ENCODE results near the gene GAA. TPM values are rescaled to one million over a fixed set of nuclear protein-coding genes. Genes with fewer than 3 reads are reported as not detected.

GAA gene
- total RNA-seq = 10 to 100 TPM; 21.3 to 31.0 TPM
- 10 to 100 TPM; 43.0 to 58.7 TPM for polyA plus RNA-seq

DNA sequence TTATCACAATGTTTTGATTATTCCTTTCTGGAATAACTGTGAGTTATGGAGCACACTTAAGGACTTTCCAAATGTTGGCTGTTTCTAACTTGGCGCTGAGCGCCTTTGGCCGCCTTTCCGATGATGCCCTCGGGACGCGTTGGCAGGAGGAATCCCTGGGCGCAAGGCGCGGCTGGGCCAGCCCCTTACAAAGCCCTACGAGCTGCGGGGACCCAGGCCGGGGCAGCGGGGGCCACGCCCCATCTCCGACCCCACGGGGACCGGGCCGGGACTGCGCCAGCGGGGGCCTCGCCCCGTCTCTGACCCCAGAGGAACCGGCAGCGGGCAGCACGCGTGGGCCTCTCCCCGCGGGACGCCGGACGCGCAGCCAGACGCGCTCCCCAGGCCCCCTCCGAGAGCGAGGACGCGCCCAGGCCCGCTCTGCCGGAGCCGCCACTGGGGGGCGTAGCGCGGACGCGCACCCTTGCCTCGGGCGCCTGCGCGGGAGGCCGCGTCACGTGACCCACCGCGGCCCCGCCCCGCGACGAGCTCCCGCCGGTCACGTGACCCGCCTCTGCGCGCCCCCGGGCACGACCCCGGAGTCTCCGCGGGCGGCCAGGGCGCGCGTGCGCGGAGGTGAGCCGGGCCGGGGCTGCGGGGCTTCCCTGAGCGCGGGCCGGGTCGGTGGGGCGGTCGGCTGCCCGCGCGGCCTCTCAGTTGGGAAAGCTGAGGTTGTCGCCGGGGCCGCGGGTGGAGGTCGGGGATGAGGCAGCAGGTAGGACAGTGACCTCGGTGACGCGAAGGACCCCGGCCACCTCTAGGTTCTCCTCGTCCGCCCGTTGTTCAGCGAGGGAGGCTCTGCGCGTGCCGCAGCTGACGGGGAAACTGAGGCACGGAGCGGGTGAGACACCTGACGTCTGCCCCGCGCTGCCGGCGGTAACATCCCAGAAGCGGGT, at the start of gene GAA:
Gene GAA (plus strand): TSS at position 571 of the 935 bp plus-strand sequence. CDS start 3,006 bp downstream, outside the sequence.
- H3K4me1 ChIP-seq (ENCODE audit: control insufficient read depth in 4 of 4, insufficient read depth in 4 of 4, low read length in 3 of 4) = peaks cover 0 to 18% (median 11%) of the 10 kb centered on the region in 4 donors

GRCh38 chr17:80051681-80052080, 49.7 kb upstream of the GAA start:
- Histone ChIP-seq H3K4me3 (ENCODE audit: low read depth in 1 of 3, low read length in 3 of 3) (no peak overlapping the region), H3K4me1 (ENCODE audit: control insufficient read depth in 4 of 4, insufficient read depth in 4 of 4, low read length in 3 of 4) (no peaks in the 10 kb centered on the region), H3K27ac (ENCODE audit: low read depth in 1 of 2, low read length in 2 of 2) (no peak overlapping the region), H3K9me3 (ENCODE audit: control insufficient read depth in 4 of 4, low read length in 3 of 4) (no peaks in the 10 kb centered on the region), H3K27me3 (ENCODE audit: control insufficient read depth in 4 of 4, insufficient read depth in 4 of 4, low read length in 3 of 4) (no peaks in the 10 kb centered on the region), H3K36me3 (ENCODE audit: control insufficient read depth in 4 of 4, insufficient read depth in 3 of 4, low read depth in 1 of 4, low read length in 3 of 4) (no peaks in the 10 kb centered on the region), H3K9ac (ENCODE audit: low read depth in 1 of 2, low read length in 2 of 2) (no peak overlapping the region)
- DNase-seq (ENCODE audit: low spot score) = no peak
- WGBS = 94% methylated on average over 11 of the region's 11 CpGs
- TF ChIP-seq JUND (IDR thresholded peaks at IDR 0.05) (no peak), SP1 (IDR thresholded peaks at IDR 0.05) (no peak), TAF1 (conservative IDR thresholded peaks at IDR 0.05) (no peak), HNF4G (IDR thresholded peaks at IDR 0.05) (no peak), FOXA1 (IDR thresholded peaks at IDR 0.05) (no peak), HNF4A (conservative IDR thresholded peaks at IDR 0.05) (no peak), RAD21 (IDR thresholded peaks at IDR 0.05) (no peak), NR2F2 (IDR thresholded peaks at IDR 0.05) (no peak)
- TF ChIP-seq, protein P1, sequence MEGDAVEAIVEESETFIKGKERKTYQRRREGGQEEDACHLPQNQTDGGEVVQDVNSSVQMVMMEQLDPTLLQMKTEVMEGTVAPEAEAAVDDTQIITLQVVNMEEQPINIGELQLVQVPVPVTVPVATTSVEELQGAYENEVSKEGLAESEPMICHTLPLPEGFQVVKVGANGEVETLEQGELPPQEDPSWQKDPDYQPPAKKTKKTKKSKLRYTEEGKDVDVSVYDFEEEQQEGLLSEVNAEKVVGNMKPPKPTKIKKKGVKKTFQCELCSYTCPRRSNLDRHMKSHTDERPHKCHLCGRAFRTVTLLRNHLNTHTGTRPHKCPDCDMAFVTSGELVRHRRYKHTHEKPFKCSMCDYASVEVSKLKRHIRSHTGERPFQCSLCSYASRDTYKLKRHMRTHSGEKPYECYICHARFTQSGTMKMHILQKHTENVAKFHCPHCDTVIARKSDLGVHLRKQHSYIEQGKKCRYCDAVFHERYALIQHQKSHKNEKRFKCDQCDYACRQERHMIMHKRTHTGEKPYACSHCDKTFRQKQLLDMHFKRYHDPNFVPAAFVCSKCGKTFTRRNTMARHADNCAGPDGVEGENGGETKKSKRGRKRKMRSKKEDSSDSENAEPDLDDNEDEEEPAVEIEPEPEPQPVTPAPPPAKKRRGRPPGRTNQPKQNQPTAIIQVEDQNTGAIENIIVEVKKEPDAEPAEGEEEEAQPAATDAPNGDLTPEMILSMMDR (IDR thresholded peaks at IDR 0.05; ENCODE audit: low read depth, low read length, missing input control) = no peak
- TF ChIP-seq, protein P2, sequence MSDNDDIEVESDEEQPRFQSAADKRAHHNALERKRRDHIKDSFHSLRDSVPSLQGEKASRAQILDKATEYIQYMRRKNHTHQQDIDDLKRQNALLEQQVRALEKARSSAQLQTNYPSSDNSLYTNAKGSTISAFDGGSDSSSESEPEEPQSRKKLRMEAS (IDR thresholded peaks at IDR 0.05) = no peak
- TF ChIP-seq, protein P3, sequence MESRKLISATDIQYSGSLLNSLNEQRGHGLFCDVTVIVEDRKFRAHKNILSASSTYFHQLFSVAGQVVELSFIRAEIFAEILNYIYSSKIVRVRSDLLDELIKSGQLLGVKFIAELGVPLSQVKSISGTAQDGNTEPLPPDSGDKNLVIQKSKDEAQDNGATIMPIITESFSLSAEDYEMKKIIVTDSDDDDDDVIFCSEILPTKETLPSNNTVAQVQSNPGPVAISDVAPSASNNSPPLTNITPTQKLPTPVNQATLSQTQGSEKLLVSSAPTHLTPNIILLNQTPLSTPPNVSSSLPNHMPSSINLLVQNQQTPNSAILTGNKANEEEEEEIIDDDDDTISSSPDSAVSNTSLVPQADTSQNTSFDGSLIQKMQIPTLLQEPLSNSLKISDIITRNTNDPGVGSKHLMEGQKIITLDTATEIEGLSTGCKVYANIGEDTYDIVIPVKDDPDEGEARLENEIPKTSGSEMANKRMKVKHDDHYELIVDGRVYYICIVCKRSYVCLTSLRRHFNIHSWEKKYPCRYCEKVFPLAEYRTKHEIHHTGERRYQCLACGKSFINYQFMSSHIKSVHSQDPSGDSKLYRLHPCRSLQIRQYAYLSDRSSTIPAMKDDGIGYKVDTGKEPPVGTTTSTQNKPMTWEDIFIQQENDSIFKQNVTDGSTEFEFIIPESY (IDR thresholded peaks at IDR 0.05) = no peak

More for the DNA sequence above, at the start of gene GAA:
- Histone ChIP-seq H3K27me3 (ENCODE audit: control insufficient read depth in 4 of 4, insufficient read depth in 4 of 4, low read length in 3 of 4) (no peaks in the 10 kb centered on the region), H3K36me3 (ENCODE audit: control insufficient read depth in 4 of 4, insufficient read depth in 3 of 4, low read depth in 1 of 4, low read length in 3 of 4) (no peaks in the 10 kb centered on the region), H3K4me3 (ENCODE audit: low read depth in 1 of 3, low read length in 3 of 3) (peak within 1 kb of the TSS; percentile 74 to 86 (median 78)), H3K27ac (ENCODE audit: low read depth in 1 of 2, low read length in 2 of 2) (peak within 1 kb of the TSS; percentile 63 to 78), H3K9ac (ENCODE audit: low read depth in 1 of 2, low read length in 2 of 2) (peak within 1 kb of the TSS; percentile 63 to 69), H3K9me3 (ENCODE audit: control insufficient read depth in 4 of 4, low read length in 3 of 4) (no peaks in the 10 kb centered on the region)
- peak; percentile 87 for DNase-seq (ENCODE audit: low spot score)
- WGBS = under 1% methylated on average over 114 of the region's 114 CpGs
- TF ChIP-seq JUND (IDR thresholded peaks at IDR 0.05) (no peak), FOXA2 (IDR thresholded peaks at IDR 0.05) (no peak), RAD21 (IDR thresholded peaks at IDR 0.05) (peak in 1 of 2 donors; percentile 51), TAF1 (conservative IDR thresholded peaks at IDR 0.05) (no peak), NR2F2 (IDR thresholded peaks at IDR 0.05) (no peak), ATF3 (IDR thresholded peaks at IDR 0.05) (no peak), RXRA (IDR thresholded peaks at IDR 0.05) (no peak), FOXA1 (IDR thresholded peaks at IDR 0.05) (no peak), EGR1 (IDR thresholded peaks at IDR 0.05; ENCODE audit: low read depth in 2 of 2) (no peak)
- TF ChIP-seq, protein P1 (IDR thresholded peaks at IDR 0.05; ENCODE audit: low read depth, low read length, missing input control) = peak; percentile 78
